H9 (cell line): Measurements from ENCODE around the gene DHODH. TPM values are rescaled to one million over a fixed set of nuclear protein-coding genes. Genes with fewer than 3 reads are reported as not detected.
"Not testable (repeated sequence)": the region's sequence is repeated elsewhere in the genome, so short reads cannot be mapped to it uniquely, and the experiment has no call there.

Source experiments
- DNase-seq: peaks from one replicate; pipeline ENCODE4 v3.0.0-alpha.2; 2017
- H2AFZ ChIP-seq: one replicate; pipeline ENCODE4 v1.6.1; 2013; ENCODE audit warnings: mild to moderate bottlenecking, low read length, control low read depth, moderate library complexity
- H2AK5ac ChIP-seq: 2 replicates; pipeline ENCODE4 v1.6.1; 2013; ENCODE audit warnings: low read length, control low read depth, mixed read lengths; ENCODE audit not compliant: insufficient read length
- H2BK120ac ChIP-seq: one replicate; pipeline ENCODE4 v1.6.1; 2013; ENCODE audit warnings: low read depth, mild to moderate bottlenecking, low read length, control low read depth, inconsistent platforms; ENCODE audit not compliant: poor library complexity, severe bottlenecking
- H2BK12ac ChIP-seq: 2 replicates; pipeline ENCODE4 v1.6.1; 2013; ENCODE audit warnings: low read length, control low read depth, mixed read lengths, low read depth; ENCODE audit not compliant: insufficient read length
- H2BK15ac ChIP-seq: 2 replicates; pipeline ENCODE4 v1.6.1; 2013; ENCODE audit warnings: low read depth, low read length, control low read depth
- H2BK20ac ChIP-seq: one replicate; pipeline ENCODE4 v1.6.1; 2013; ENCODE audit warnings: low read depth, mild to moderate bottlenecking, low read length, control low read depth, inconsistent platforms; ENCODE audit not compliant: poor library complexity, severe bottlenecking
- H2BK5ac ChIP-seq: 2 replicates; pipeline ENCODE4 v1.6.1; 2013; ENCODE audit warnings: low read length, control low read depth, mixed read lengths; ENCODE audit not compliant: insufficient read length
- H3K14ac ChIP-seq: 2 replicates; pipeline ENCODE4 v1.6.1; 2013; ENCODE audit warnings: low read length, control low read depth; ENCODE audit not compliant: insufficient read depth
- H3K18ac ChIP-seq: 2 replicates; pipeline ENCODE4 v1.6.1; 2013; ENCODE audit warnings: low read depth, mild to moderate bottlenecking, mixed read lengths, low read length, control low read depth; ENCODE audit not compliant: insufficient read length
- H3K23ac ChIP-seq: 2 replicates; pipeline ENCODE4 v1.6.1; 2013; ENCODE audit warnings: low read length, control low read depth, mixed read lengths, low read depth; ENCODE audit not compliant: insufficient read length
- H3K23me2 ChIP-seq: 2 replicates; pipeline ENCODE4 v1.6.1; 2013; ENCODE audit warnings: low read depth, mild to moderate bottlenecking, mixed read lengths, low read length, control low read depth; ENCODE audit not compliant: insufficient read length, poor library complexity, severe bottlenecking
- H3K27ac ChIP-seq: 2 replicates; pipeline ENCODE4 v1.5.1; 2013; ENCODE audit warnings: low read length, control low read depth, mixed read lengths, low read depth; ENCODE audit not compliant: insufficient read length
- H3K27me3 ChIP-seq: 2 replicates; pipeline ENCODE4 v1.6.1; 2013; ENCODE audit warnings: low read length, control low read depth, inconsistent platforms; ENCODE audit not compliant: insufficient read depth
- H3K4ac ChIP-seq: 2 replicates; pipeline ENCODE4 v1.6.1; 2013; ENCODE audit warnings: low read depth, mild to moderate bottlenecking, control low read depth, inconsistent platforms, low read length, moderate library complexity
- H3K4me1 ChIP-seq: 2 replicates; pipeline ENCODE4 v1.6.1; 2013; ENCODE audit warnings: low read length, control low read depth, inconsistent platforms; ENCODE audit not compliant: insufficient read depth
- H3K4me2 ChIP-seq: 2 replicates; pipeline ENCODE4 v1.6.1; 2013; ENCODE audit warnings: low read length, control low read depth, mixed read lengths; ENCODE audit not compliant: insufficient read length, insufficient read depth
- H3K56ac ChIP-seq: 2 replicates; pipeline ENCODE4 v1.6.1; 2013; ENCODE audit warnings: low read depth, mild to moderate bottlenecking, mixed read lengths, low read length, control low read depth; ENCODE audit not compliant: insufficient read length
- H3K79me1 ChIP-seq: 2 replicates; pipeline ENCODE4 v1.6.1; 2013; ENCODE audit warnings: low read depth, mild to moderate bottlenecking, moderate library complexity, low read length, control low read depth, inconsistent platforms; ENCODE audit not compliant: insufficient read depth, poor library complexity, severe bottlenecking
- H3K79me2 ChIP-seq: 2 replicates; pipeline ENCODE4 v1.6.1; 2013; ENCODE audit warnings: low read length, control low read depth, inconsistent platforms; ENCODE audit not compliant: insufficient read depth
- H3K9ac ChIP-seq: 2 replicates; pipeline ENCODE4 v1.6.1; 2013; ENCODE audit warnings: low read length, control low read depth, mixed read lengths; ENCODE audit not compliant: insufficient read length; ENCODE audit errors: extremely low read depth
- H3K9me3 ChIP-seq: one replicate; pipeline ENCODE4 v1.6.1; 2013; ENCODE audit warnings: low read depth, low read length, inconsistent platforms; ENCODE audit not compliant: control insufficient read depth
- H3T11ph ChIP-seq: one replicate; pipeline ENCODE4 v1.6.1; 2013; ENCODE audit warnings: mild to moderate bottlenecking, low read length, control low read depth, inconsistent platforms
- H4K20me1 ChIP-seq: one replicate; pipeline ENCODE4 v1.6.1; 2013; ENCODE audit not compliant: control insufficient read depth, insufficient read length, insufficient read depth
- H4K5ac ChIP-seq: 2 replicates; pipeline ENCODE4 v1.6.1; 2013; ENCODE audit warnings: low read depth, mild to moderate bottlenecking, mixed read lengths, low read length, control low read depth; ENCODE audit not compliant: insufficient read length
- H4K8ac ChIP-seq: replicated peaks from 2 replicates; pipeline ENCODE4 v1.6.1; 2013; ENCODE audit warnings: low read length, control low read depth, mixed read lengths, low read depth; ENCODE audit not compliant: insufficient read length
- H4K91ac ChIP-seq: 2 replicates; pipeline ENCODE4 v1.6.1; 2013; ENCODE audit warnings: low read depth, mild to moderate bottlenecking, moderate library complexity, mixed read lengths, low read length, control low read depth; ENCODE audit not compliant: insufficient read length
- H3K27ac Mint-ChIP-seq, 3 experiments: 2 replicates in 2 of 3; 3 replicates in 1 of 3; pipeline ENCODE4 v1.8.0; 2020 to 2021; ENCODE audit warnings: mixed read lengths in 3 of 3, mild to moderate bottlenecking in 1 of 3, moderate library complexity in 1 of 3
- H3K27me3 Mint-ChIP-seq: 2 replicates; pipeline ENCODE4 v1.8.0; 2021; ENCODE audit warnings: low read depth, mild to moderate bottlenecking, moderate library complexity, mixed read lengths
- H3K36me3 Mint-ChIP-seq, 3 experiments: 2 replicates in 2 of 3; 3 replicates in 1 of 3; pipeline ENCODE4 v1.8.0; 2020 to 2021; ENCODE audit warnings: low read depth in 3 of 3, mixed read lengths in 3 of 3; ENCODE audit not compliant: insufficient read depth in 1 of 3
- H3K4me1 Mint-ChIP-seq, 2 experiments: 2 replicates each; pipeline ENCODE4 v1.8.0; 2020; ENCODE audit warnings: mixed read lengths in 2 of 2
- H3K4me3 Mint-ChIP-seq, 2 experiments: 2 replicates in 1 of 2; 3 replicates in 1 of 2; pipeline ENCODE4 v1.8.0; 2020 to 2021; ENCODE audit warnings: mild to moderate bottlenecking in 2 of 2, mixed read lengths in 2 of 2, moderate library complexity in 1 of 2
- H3K9me3 Mint-ChIP-seq, 2 experiments: 2 replicates in 1 of 2; 3 replicates in 1 of 2; pipeline ENCODE4 v1.8.0; 2020; ENCODE audit warnings: mild to moderate bottlenecking in 2 of 2, mixed read lengths in 2 of 2, moderate library complexity in 1 of 2
- CTCF ChIP-seq: fragments of 200-600 bp; sonication (generic); conservative IDR thresholded peaks from 3 replicates; pipeline ENCODE4 v1.8.0; 2021; ENCODE audit warnings: antibody characterized with exemption, mild to moderate bottlenecking
- WGBS: extraction: QIAGEN DNeasy Blood & Tissue Kit; methylation state at CpG from one replicate; pipeline ENCODE4 v1.1.7; 2013; ENCODE audit warnings: missing lambda C conversion rate, low lambda C conversion rate, mixed read lengths; ENCODE audit not compliant: insufficient read length; ENCODE audit errors: extremely low coverage; 5-methylcytosine and 5-hydroxymethylcytosine counted together
- total RNA-seq: library from RNA; stranded (reverse); gene quantifications from 2 replicates; pipeline ENCODE4 v1.2.1, GENCODE V29; 2021

DHODH gene
- total RNA-seq, 1 experiment from 2014 or later: 16.4 TPM

- Mint-ChIP-seq H3K9me3 (no peaks in the 10 kb centered on the region), H3K27me3 (peaks cover 2% of the 10 kb centered on the region; the same call in 1 of the 2 replicates), H3K4me1 (peaks cover 13 to 14% of the 10 kb centered on the region in 2 experiments), H3K4me3 (no peak overlapping the region), H3K27ac (no peak overlapping the region), H3K36me3 (no peaks in the 10 kb centered on the region; a peak in 1 of 7 replicates)
- Histone ChIP-seq H2BK12ac (no peak overlapping the region), H3K23me2 (no peaks in the 10 kb centered on the region), H4K5ac (no peak overlapping the region), H3K4ac (no peak overlapping the region), H3K18ac (no peak overlapping the region), H4K20me1 (no peaks in the 10 kb centered on the region), H2BK5ac (no peak overlapping the region), H3K9ac (no peak overlapping the region), H2BK120ac (no peak overlapping the region), H3K4me2 (no peak overlapping the region), H4K8ac (no peak overlapping the region), H3K4me1 (no peaks in the 10 kb centered on the region), H3K56ac (no peak overlapping the region), H3K23ac (no peak overlapping the region), H3T11ph (no peak overlapping the region), H3K14ac (no peak overlapping the region; the same call in 1 of the 2 replicates), H3K79me2 (no peaks in the 10 kb centered on the region), H4K91ac (no peak overlapping the region), H3K9me3 (no peaks in the 10 kb centered on the region), H2BK20ac (no peak overlapping the region), H2AK5ac (no peak overlapping the region), H2BK15ac (no peak overlapping the region), H3K79me1 (no peaks in the 10 kb centered on the region), H3K27ac (no peak overlapping the region), H3K27me3 (no peaks in the 10 kb centered on the region), H2AFZ (no peak overlapping the region)
- DNase-seq: no peak
- no peak for TF ChIP-seq CTCF
- WGBS: no CpG with 5 or more reads among the region's 8 CpGs
These were observed 65.2 kb downstream of the DHODH start for GRCh38 chr16:72073560-72074230.

GRCh38 chr16:72075067-72075466, 66.5 kb downstream of the DHODH start:
- H3K79me1 ChIP-seq, H2BK20ac ChIP-seq, H3K27me3 ChIP-seq, H2BK120ac ChIP-seq, H3T11ph ChIP-seq, H3K56ac ChIP-seq, H3K4me1 ChIP-seq, H3K27ac ChIP-seq, H3K4ac ChIP-seq, H2AK5ac ChIP-seq, H3K9me3 ChIP-seq, H3K27me3 Mint-ChIP-seq, H2BK12ac ChIP-seq, H3K4me2 ChIP-seq, H2BK5ac ChIP-seq, H3K18ac ChIP-seq, H3K9ac ChIP-seq, H3K23me2 ChIP-seq, H3K79me2 ChIP-seq, H3K23ac ChIP-seq, H2BK15ac ChIP-seq, H3K14ac ChIP-seq, H3K27ac Mint-ChIP-seq, H2AFZ ChIP-seq, DNase-seq, H4K8ac ChIP-seq, H4K5ac ChIP-seq, H3K9me3 Mint-ChIP-seq, H4K20me1 ChIP-seq, H4K91ac ChIP-seq, H3K36me3 Mint-ChIP-seq, H3K4me3 Mint-ChIP-seq: not testable (repeated sequence)
- no CpG with 5 or more reads among the region's 6 CpGs for WGBS
- peaks cover 13 to 14% of the 10 kb centered on the region in 2 experiments for H3K4me1 Mint-ChIP-seq
